ENCODE results near the gene TWNK. TPM values are rescaled to one million over a fixed set of nuclear protein-coding genes. Genes with fewer than 3 reads are reported as not detected.

Gene TWNK
- total RNA-seq, 4 donors from 2014 or later, result 5.0 to 13.9 (median 6.5) TPM

- intact Hi-C loops (cut with DNase I), result no loop called here
- Histone ChIP-seq H3K27me3 (peaks cover 0 to 21% (median 0%) of the 10 kb centered on the region in 4 donors), H3K4me1 (peaks cover 7 to 34% (median 15%) of the 10 kb centered on the region in 3 donors), H3K4me3 (no peak overlapping the region), H3K36me3 (no peaks in the 10 kb centered on the region), H3K27ac (no peak overlapping the region), H3K9me3 (no peaks in the 10 kb centered on the region)
- DNase-seq, result no peak
- WGBS, 2 donors, result 75 to 82% methylated on average over 9 of the region's 10 CpGs
- TF ChIP-seq POLR2A (IDR thresholded peaks at IDR 0.05) (no peak), CTCF (IDR thresholded peaks at IDR 0.05) (no peak)
Observed at GRCh38 chr10:101027106-101027720, 39.9 kb downstream of the TWNK start.

GRCh38 chr10:101028446-101029337 lies 41.3 kb downstream of the TWNK start:
- no peaks in the 10 kb centered on the region for H3K36me3 ChIP-seq
- WGBS, 2 donors, result 59 to 64% methylated on average over 6 to 7 of the region's 7 CpGs
- H3K9me3 ChIP-seq, result no peaks in the 10 kb centered on the region
- TF ChIP-seq POLR2A (IDR thresholded peaks at IDR 0.05), result no peak
- TF ChIP-seq CTCF (IDR thresholded peaks at IDR 0.05), result no peak
- no peak overlapping the region for H3K27ac ChIP-seq
- intact Hi-C loops (cut with DNase I), result no loop called here
- peaks cover 17 to 49% (median 20%) of the 10 kb centered on the region in 3 donors for H3K4me1 ChIP-seq
- peaks cover 0 to 21% (median 0%) of the 10 kb centered on the region in 4 donors for H3K27me3 ChIP-seq
- DNase-seq, result no peak
- H3K4me3 ChIP-seq, result no peak overlapping the region

- Histone ChIP-seq H3K9me3 (no peaks in the 10 kb centered on the region), H3K27ac (no peak overlapping the region), H3K4me3 (no peak overlapping the region), H3K27me3 (peaks cover 0 to 21% (median 0%) of the 10 kb centered on the region in 4 donors), H3K4me1 (peaks cover 18 to 58% (median 20%) of the 10 kb centered on the region in 3 donors), H3K36me3 (peaks cover 0 to 3% (median 2%) of the 10 kb centered on the region in 3 donors)
- DNase-seq, result no peak
- WGBS, 2 donors, result 76 to 77% methylated on average over 4 to 5 of the region's 27 CpGs
- no peak for TF ChIP-seq POLR2A (IDR thresholded peaks at IDR 0.05)
- TF ChIP-seq CTCF (IDR thresholded peaks at IDR 0.05), result peak in 1 of 6 experiments; percentile 4
- intact Hi-C loops (cut with DNase I), result no loop called here
Observed at GRCh38 chr10:101029520-101030295, 42.4 kb downstream of the TWNK start.

- no peak for DNase-seq
- WGBS, 2 donors, result 20% methylated on average over 2 of the region's 25 CpGs; no CpG with 5 or more reads in 1 of the 2 donors
- TF ChIP-seq POLR2A (IDR thresholded peaks at IDR 0.05) (no peak), CTCF (IDR thresholded peaks at IDR 0.05) (no peak)
Observed at GRCh38 chr10:101030496-101031127, 43.3 kb downstream of the TWNK start.

More at GRCh38 chr10:101030496-101031127, 43.3 kb downstream of the TWNK start:
- Histone ChIP-seq H3K4me1 (peaks cover 18 to 58% (median 20%) of the 10 kb centered on the region in 3 donors), H3K36me3 (peaks cover 0 to 11% (median 6%) of the 10 kb centered on the region in 3 donors), H3K27ac (peak overlapping the region in 3 of 4 donors; percentile 97 to 99 (median 98)), H3K4me3 (peak overlapping the region; percentile 41 to 81 (median 72)), H3K27me3 (peaks cover 0 to 21% (median 0%) of the 10 kb centered on the region in 4 donors), H3K9me3 (no peaks in the 10 kb centered on the region)
- intact Hi-C loops (cut with DNase I), result no loop called here
